Stomach (tissue), 4 donors: ENCODE results near the gene BICRA.

Experiments
- CTCF ChIP-seq, 7 experiments: fragments of 450-650 bp in 4 of 7; fragments of 200-600 bp in 3 of 7; sonication (generic) in 3 of 7; IDR thresholded peaks; one replicate each; pipeline ENCODE4 v1.5.1; 2016 to 2019; ENCODE audit warnings: antibody characterized with exemption in 7 of 7, control low read depth in 2 of 7, mild to moderate bottlenecking in 1 of 7
- POLR2A ChIP-seq, 4 donors: fragments of 450-650 bp; IDR thresholded peaks; one replicate each; pipeline ENCODE4 v1.6.1; 2016; ENCODE audit warnings: antibody characterized with exemption in 4 of 4, control low read depth in 2 of 4, mild to moderate bottlenecking in 1 of 4, moderate library complexity in 1 of 4
- POLR2AphosphoS5 ChIP-seq, 3 donors: sonication (generic); formaldehyde crosslinking; IDR thresholded peaks; one replicate each; pipeline ENCODE4 v1.6.1; 2016; ENCODE audit warnings: antibody characterized with exemption in 3 of 3

GRCh38 chr19:47671499-47671898 lies 62.6 kb downstream of the BICRA start:
- TF ChIP-seq CTCF (IDR thresholded peaks at IDR 0.05) = no peak
- no peak for TF ChIP-seq POLR2A (IDR thresholded peaks at IDR 0.05)
- no peak for TF ChIP-seq POLR2AphosphoS5 (IDR thresholded peaks at IDR 0.05)
